HG02623 (cell line): ENCODE data around the gene ELMO1.

ENCODE experiments used
- ATAC-seq: cut with Tn5 transposase; IDR thresholded peaks from one replicate; pipeline ENCODE4 v1.9.1; 2021; ENCODE audit warnings: moderate library complexity; ENCODE audit not compliant: unreplicated experiment

Gene ELMO1

DNA sequence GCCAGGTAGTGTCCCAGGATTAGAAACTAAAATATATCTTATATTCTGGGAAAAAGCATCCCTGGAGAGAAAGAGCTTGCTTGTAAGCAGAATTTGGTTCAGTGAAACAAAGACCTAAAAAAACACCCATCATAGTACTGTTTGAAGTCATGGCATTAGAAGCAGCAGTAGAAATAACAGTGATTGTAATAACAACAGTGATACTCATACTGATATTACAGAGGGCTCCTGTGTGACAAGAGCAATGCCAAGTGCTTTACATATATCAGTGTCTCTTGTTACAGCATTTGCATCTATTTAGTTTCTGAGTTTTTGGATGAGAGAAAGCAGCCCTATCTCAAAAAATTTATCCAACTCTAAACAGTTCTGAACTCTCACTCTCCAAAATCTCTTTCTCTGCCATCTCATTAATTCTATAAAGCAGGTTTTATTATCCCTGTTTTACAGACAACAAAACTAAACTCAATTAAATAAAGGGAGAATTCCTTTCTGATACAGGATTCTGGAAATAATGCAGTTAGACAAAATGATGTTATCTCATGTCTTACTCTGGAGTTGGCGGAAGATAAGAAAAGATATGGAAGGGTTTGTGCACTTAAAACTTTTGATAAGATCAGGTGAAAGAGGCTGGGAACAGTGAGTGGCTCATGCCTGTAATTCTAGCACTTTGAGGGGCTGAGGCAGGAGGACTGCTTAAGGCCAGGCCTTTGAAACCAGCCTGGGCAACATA lies 577.9 kb downstream of the ELMO1 start:
- no peak for ATAC-seq

DNA sequence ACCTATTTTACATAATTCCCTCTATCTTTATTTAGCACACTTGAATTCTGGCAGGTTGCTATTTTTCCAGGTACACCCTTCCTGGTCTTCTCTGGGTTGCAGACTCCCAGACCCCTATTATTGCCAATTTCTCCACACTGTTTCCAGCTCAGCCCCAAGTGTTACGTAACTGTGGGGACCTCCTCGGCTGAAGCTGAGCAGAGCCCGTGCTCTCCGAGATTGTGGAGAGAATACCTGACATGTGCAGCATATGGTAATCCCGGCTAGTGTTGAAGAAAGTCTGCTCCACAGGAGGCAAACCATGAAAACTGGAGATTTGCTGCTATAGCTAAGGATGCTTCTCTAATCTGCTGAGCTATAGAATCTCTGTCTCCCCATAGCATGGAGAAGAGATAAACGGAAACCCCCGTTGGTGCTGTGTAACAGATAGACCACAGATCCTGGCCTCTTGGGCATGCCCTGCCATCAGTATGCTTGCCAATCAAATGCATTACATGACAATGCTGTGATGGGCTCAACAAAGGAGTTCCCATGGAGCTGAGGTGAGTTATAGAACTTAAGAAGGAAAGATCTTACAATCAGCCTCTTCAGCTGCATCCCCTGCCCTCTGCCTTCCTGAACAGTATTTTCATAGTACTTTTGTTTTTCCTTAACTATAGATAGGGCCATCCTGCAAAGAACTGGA lies 579.8 kb downstream of the ELMO1 start:
- ATAC-seq: no peak

DNA sequence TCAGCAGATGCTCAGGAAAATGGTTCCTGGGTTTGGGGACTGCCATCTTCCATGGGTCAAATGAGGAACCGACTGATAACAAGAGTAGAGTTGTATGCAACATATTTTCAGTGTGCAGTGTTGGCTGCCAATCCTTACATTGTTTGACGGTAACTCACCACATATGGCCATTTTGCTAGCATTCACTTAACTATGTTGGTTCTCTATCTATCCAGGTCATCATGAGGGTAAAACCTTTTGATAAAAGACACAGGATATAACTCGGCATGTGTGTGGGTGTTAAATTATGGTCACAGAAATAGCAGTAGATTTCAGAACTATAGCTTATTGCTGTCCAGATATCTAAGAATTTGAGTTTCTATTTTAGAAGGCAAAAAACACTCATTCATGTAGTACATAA lies 583.6 kb downstream of the ELMO1 start:
- no peak for ATAC-seq

DNA sequence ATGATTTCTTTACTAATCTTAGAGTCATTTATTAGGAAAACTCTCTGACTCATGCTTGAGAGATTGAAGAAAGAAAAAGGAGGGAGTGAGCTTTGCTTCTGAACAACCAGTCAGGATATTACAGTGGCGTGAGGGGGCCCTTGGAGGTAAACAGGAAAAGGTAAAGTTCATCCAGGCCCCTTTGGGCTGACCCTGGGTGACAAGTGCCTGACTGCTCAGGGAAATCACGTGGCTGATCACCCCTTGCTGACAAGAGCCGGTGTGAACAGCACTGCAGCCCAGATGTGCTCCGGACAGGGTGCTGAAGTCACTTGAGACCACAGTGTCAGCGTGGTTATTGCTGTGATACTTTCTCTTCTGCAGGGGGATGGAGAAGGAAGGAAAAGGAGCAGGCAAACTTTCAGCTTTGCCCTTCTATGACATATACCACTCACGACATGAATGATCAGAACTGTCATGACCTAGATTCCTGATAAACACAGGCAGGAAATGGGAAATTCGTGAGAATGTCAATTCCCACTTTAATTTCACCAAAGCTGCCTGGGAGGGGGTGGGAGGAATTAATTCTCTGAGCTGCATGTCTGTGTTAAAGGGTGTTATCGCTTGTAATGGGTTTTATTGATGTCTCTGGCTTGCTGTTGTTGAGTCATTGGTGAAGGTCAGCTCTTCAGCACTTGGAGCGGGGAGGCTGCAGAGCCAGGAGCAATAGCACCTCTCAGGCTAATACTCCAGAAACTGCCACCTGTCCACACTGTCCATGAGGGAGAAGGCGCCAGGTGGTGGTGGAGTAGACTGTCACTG lies 584.6 kb downstream of the ELMO1 start:
- no peak for ATAC-seq

DNA sequence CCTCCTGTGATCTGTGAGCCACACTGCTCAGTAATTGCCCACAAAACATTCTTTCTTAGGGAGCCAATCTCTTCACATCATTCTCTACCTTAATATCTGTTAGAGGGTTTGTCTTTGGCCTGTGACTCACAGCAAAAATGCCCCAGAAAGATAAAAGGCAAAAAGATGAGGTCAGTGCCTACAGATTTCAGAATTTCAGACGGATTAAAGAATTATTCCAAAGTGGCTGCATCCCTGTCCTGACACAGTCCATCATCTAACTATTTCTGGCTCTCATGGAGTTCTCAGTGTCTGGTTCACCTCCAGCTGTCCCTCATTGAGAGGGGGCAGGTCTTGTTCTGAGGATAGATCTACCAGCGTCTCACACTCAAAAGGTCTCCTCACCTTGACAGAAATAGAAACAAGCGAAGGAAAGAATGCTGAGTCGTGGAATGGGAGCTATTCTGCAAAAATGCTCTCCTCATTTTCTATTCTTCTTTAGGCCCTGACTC lies 585.8 kb downstream of the ELMO1 start:
- ATAC-seq: no peak

DNA sequence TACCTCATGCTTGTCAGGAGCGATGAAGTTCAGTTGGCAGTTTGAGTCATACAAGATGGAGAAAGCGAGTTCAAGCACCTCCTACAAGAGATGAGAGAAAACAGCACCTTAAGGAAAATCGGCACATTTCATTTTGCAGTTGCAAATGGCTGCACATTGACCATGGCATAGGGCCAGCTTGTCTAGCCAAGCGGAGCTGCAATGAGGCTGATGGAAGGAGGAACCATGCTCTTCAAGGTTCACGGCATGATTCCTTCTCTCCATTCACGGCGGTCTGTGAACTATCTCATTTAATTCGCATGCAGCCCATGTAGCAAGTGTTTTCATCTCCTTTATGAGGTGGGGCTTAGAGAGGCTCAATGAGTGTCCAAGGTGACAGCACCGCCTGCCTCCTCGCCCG lies 587.0 kb downstream of the ELMO1 start:
- ATAC-seq: no peak

DNA sequence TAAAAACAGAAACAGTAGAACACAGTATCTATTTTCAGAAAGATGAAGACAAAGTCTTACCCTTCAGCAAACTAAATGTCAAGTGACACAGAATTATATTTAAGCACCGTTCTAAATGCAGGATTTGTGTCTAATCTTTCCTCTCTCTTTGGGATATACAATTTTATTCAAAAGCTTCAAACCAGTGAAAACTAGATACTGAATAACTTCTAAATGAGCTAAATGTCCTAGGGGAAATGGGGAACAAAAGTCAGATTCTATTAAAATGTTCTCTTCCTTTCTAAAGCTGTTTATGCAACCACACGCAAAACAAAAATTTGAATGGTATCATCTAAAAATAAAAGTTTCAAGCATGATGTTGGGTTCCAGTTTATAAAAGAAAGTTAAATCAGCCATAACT lies 588.0 kb downstream of the ELMO1 start:
- no peak for ATAC-seq

DNA sequence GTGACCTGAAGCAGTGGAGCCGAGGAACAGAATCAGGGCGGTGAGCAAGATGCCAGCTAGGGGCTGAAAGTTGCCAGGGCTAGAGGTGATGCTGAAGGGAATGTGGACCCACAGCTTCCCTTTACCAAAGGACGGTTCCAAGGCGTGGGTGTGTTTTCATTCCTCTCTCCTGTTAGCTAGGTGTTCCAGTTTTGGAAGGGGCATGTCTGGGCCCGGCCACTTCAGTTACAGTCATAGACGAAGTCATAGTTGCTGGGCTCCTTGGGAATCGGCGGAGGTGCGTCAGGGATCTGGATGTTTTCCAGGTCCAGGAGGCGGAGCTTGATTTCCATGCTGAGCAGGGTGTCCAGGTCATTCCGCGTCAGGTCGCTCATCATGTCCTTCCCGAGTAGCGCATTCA lies 593.3 kb downstream of the ELMO1 start:
- no peak for ATAC-seq

DNA sequence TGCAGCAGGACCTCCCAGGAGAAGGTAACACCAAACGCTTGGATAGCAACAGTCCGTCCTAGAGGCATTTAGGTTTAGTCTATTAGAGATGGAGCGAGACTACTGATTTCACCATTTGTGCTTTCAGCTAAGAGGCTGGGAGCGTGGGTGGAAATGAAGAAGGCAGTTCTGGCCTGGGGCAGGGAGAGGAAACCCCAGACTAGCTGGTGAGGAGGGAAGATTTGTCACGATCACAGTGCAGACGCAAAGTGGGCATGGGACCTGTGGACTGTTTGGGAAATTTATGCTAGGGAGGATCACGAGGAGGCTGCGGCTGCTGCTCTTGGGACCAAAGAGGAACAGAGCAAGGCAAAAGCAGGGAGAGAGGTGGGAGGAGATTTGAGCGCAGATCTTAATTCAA lies 594.0 kb downstream of the ELMO1 start:
- ATAC-seq: no peak

DNA sequence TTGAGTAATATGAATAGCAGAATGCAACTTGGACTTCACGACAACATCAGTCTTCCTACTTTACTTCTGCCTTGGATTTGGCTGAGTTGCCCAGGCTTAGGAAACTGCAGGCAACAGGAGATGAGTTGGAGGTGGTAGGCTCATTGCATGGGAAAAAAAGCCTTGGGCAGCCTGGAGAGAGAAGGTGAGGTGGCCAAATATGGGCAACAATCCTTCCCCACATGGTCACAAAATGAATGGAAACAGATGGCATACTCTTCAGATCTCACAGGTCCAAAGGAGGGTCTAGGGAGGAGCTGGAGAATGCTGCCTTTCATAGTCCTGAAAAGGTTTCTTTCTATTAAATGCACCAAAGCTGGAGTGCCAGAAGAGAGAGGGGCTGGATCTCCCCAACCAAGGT lies 595.7 kb downstream of the ELMO1 start:
- ATAC-seq: no peak

DNA sequence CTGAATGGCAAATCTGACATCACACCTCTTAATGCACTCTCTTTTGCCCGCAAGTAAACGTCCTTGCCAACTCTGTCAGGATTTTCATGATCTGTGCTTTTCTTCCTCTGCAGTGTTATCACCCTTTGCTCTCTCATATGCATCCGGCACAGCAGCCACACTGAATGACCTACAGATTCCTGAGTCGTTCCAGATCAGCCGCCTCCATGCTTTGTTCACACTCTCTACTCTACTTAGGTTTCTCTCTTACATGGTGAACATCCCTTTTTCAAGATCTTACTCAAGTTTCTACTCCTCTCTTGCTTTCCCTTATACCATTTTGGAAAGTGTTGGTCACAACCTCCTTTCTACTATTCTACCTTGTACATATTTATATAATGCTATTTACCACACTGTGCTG lies 596.6 kb downstream of the ELMO1 start:
- ATAC-seq: no peak

DNA sequence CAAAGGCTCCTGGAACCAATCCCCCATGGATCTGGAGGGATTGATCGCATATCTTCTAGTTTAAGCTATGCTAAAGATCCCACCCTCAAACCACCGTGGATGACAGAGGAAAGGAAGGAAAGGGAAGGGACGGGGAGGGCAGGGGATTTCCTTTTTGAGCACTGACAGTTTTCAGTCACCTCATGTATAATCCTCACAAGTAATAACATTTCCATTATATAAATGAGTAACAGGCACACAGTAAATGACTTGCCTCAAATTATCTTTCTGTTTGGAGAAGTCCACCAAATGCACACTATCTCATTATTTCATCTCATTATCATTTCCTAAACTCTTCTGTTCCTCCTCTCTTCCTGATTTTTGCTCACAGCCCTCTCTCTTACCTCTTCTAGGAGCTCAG lies 597.3 kb downstream of the ELMO1 start:
- ATAC-seq: no peak

DNA sequence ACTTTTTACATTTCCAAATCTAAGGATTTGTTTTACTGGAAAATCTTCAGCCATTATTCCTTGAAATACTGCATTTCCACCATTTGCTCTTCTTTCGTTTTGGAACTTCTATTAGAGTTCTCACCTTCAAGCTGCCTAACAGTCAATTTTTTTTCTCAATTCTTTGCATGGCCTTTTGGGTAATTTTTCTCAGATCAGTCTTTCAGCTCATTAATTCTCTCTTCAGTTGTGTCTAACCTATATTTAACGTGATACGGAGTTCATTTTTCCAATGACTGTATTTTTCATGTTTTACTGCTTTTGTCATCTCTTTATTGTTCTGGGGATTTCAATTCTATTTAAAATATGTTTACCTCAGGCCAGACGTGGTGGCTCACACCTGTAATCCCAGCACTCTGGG lies 600.7 kb downstream of the ELMO1 start:
- ATAC-seq: no peak

DNA sequence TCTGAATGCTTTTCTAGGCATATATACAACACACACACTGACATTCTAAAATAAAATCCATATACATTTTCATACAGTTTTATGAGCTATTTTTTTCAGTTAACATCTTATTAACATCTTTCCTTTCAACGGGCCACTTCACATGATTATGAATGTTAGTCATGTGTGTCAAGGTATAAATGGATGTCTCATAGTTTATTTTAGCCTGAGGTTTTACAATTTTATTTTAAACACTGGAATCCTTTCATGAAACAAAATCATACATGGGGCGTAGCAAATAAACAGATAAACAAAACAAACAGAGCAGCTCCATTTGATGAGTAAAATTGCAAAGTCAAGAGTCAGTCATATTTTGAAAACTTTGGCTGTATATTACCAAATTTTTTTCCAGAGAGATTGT lies 604.3 kb downstream of the ELMO1 start:
- ATAC-seq: no peak

DNA sequence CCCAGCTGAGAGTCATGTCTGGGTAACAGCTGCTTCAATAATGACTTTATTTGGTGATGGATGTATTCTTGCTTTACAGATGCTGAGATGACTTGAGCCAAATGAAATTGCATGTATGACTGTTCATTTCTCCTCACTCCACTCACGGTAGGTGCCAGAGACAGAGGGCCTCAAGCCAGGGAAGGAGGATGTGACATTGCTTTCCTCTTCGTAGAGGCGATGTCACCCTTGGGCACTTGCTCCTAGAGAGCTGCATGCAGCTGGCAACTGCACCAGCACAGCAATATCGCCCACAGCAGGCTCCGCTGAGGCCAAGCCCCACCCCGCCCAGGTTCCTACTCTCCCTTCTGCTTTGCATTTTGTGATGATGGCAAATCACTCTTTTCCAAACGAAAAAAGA lies 607.8 kb downstream of the ELMO1 start:
- no peak for ATAC-seq

DNA sequence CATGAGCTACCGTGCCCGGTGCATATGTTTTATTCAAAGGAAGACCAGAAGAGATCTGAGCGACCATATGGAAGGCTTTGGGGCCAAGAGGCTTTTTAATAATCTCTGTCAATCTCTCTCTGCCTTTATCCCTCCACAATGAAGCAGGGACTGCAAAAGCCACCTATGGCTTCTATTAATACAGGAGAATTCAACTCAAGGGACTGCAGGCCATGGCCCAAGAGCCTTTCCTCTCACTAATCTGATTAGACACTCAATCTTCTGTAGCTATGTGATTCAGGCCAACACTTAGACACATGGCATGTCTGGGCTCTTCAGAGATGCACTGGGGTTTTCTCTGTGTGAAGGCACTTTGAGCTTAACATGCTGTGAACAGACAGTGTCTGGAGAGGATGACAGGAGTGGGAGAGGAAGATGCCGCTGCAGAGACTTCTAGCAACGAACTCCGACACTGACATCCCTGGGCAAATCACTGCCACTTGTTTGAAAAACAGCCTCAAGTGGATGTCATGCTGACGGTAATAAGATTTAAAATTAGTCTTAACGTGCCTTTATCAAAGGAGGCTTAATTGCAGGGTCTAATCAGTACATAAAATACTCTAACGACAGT lies 609.9 kb downstream of the ELMO1 start:
- no peak for ATAC-seq

DNA sequence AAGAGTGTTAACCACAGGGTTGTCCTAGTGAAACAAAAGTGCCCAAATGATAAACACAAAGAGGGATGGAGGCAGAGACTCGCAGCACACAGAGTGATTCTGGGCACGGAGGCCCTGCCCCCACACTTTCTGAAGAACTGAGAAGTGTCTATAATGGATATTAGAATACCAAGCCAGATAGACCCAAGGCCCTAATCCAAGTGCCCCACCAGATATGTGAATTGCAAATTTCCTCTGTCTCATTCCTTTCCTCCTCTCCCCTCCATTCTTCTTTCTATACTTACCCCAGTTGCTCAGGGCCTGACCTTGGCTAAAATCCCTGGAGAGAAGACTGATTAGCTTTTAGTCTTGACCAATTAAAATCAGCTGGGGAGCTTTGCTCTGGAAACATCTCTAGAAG lies 617.6 kb downstream of the ELMO1 start:
- ATAC-seq: no peak

DNA sequence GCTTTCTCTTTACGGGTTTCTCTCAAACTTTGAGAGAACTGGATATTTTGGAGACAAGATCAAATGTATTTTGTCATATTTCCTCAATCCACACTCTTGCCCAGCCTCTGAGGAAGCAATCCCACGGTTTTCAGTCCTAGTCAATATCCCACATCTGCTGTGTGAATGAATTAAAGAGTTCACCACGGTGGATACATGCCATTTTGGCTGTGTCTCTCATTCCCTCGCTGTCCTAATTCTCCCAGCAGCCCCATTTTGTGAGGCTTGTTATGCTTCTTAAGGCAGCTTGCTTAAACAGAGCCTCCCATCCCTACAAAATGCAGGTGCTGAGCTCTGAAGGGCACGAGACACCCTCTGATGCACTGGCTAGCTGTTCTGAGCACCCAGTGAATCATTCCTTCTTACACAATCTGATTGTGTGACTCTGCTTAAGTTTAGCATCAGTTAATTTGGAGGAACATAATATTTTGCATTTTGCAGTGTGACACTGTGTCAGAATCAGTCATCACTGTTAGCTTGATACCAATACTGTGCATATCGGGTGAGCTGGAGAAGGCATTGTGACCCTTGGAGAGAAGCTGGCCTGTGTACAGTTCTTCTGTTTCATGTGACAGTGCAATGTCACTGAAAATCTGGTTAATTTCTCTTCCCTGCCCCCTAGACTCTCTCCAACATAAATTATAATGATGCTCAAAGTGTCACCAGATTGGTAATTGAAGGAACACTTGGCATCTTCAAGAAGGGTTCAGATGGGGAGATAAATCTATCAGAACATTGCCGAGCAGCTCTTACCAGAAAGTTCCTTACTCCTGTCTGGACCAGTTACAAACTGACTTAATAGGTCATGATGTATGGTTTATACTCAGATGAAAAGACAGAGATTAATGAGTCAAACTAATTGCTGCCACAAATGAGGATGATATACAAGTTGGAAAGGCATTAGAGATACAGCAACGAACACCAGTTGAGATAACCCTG lies 620.6 kb downstream of the ELMO1 start:
- no peak for ATAC-seq

DNA sequence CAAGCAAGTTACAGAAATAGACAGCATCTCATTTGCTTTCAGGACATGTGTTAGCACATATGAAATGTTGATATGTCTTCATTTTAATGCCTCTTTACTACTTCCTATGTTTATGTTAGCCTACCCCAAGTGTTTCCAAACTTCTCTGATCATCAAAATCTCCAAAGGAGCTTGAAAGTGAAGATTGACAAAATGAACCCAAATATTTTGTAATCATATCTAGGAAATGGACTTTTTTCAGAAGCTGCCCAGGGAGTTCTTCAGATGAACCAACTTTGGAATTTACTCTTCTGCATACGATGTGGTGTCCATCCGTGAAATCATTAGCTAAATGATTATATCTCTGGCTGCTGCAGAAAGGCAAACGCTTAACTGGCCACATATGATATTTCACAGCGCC lies 623.2 kb downstream of the ELMO1 start:
- ATAC-seq: no peak

DNA sequence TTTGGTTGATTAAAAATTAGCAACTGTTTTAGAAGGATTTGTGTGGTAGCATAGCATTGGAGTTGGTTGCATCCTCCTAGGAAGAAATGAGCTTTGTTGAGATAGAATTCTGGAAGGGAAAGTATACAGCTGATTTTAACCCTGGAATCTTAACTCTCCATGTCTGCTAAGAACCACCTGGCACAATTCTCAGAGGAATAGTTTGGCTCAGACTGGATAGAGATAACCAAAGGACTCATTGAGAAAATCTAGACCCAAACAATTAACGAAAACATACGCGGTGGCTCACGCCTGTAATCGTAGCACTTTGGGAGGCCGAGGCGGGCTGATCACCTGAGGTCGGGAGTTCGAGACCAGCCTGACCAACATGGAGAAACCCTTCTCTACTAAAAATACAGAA lies 625.3 kb downstream of the ELMO1 start:
- no peak for ATAC-seq
